Effector memory CD8-positive, alpha-beta T cell (primary cell): ENCODE measurements around the gene FYN.

Experiments
- ATAC-seq: fragments of 150-1000 bp; cut with Tn5 transposase; replicated peaks from 2 replicates; pipeline ENCODE4 v1.10.0; 2021; ENCODE audit warnings: mild to moderate bottlenecking, moderate library complexity
- DNase-seq, 3 experiments: peaks; one replicate each; pipeline ENCODE4 v3.0.0; 2021
- H3K27ac Mint-ChIP-seq, 2 donors: one replicate each; pipeline ENCODE4 v1.8.0; 2022; ENCODE audit warnings: mild to moderate bottlenecking in 2 of 2, mixed read lengths in 2 of 2, moderate library complexity in 2 of 2
- H3K27me3 Mint-ChIP-seq, 2 donors: one replicate each; pipeline ENCODE4 v1.8.0; 2022; ENCODE audit warnings: mixed read lengths in 2 of 2
- H3K36me3 Mint-ChIP-seq: one replicate; pipeline ENCODE4 v1.8.0; 2022; ENCODE audit warnings: mild to moderate bottlenecking, moderate library complexity, mixed read lengths; ENCODE audit not compliant: insufficient read depth
- H3K4me1 Mint-ChIP-seq, 2 donors: one replicate each; pipeline ENCODE4 v1.8.0; 2022; ENCODE audit warnings: low read depth in 2 of 2, mixed read lengths in 2 of 2
- H3K4me3 Mint-ChIP-seq, 2 donors: one replicate each; pipeline ENCODE4 v1.8.0; 2022; ENCODE audit warnings: mild to moderate bottlenecking in 2 of 2, mixed read lengths in 2 of 2, moderate library complexity in 2 of 2
- H3K9me3 Mint-ChIP-seq, 2 donors: one replicate each; pipeline ENCODE4 v1.8.0; 2022; ENCODE audit warnings: mixed read lengths in 2 of 2

Gene FYN

GRCh38 chr6:111615916-111616612 lies 257.2 kb downstream of the FYN start:
- Mint-ChIP-seq H3K36me3 (no peaks in the 10 kb centered on the region), H3K27ac (no peak overlapping the region), H3K4me3 (no peak overlapping the region), H3K4me1 (no peaks in the 10 kb centered on the region), H3K27me3 (peaks cover 24 to 47% of the 10 kb centered on the region in 2 donors), H3K9me3 (no peaks in the 10 kb centered on the region)
- no peak for DNase-seq
- ATAC-seq = no peak

GRCh38 chr6:111614833-111615582 lies 258.2 kb downstream of the FYN start:
- no peak overlapping the region for H3K4me3 Mint-ChIP-seq
- H3K36me3 Mint-ChIP-seq = no peaks in the 10 kb centered on the region
- ATAC-seq = no peak
- H3K4me1 Mint-ChIP-seq = no peaks in the 10 kb centered on the region
- no peak for DNase-seq
- H3K9me3 Mint-ChIP-seq = no peaks in the 10 kb centered on the region
- no peak overlapping the region for H3K27ac Mint-ChIP-seq
- H3K27me3 Mint-ChIP-seq = peaks cover 17 to 47% of the 10 kb centered on the region in 2 donors

GRCh38 chr6:111612379-111612778 lies 260.9 kb downstream of the FYN start:
- Mint-ChIP-seq H3K4me1 (no peaks in the 10 kb centered on the region), H3K27me3 (peaks cover 17 to 41% of the 10 kb centered on the region in 2 donors), H3K27ac (no peak overlapping the region), H3K36me3 (no peaks in the 10 kb centered on the region), H3K4me3 (no peak overlapping the region), H3K9me3 (no peaks in the 10 kb centered on the region)
- ATAC-seq (no peak), DNase-seq (no peak)

- Mint-ChIP-seq H3K9me3 (no peaks in the 10 kb centered on the region), H3K4me3 (no peak overlapping the region), H3K4me1 (peaks cover 3 to 8% of the 10 kb centered on the region in 2 donors), H3K27me3 (peaks cover 15 to 36% of the 10 kb centered on the region in 2 donors), H3K27ac (no peak overlapping the region), H3K36me3 (no peaks in the 10 kb centered on the region)
- ATAC-seq = no peak
- no peak for DNase-seq
These were observed 262.6 kb downstream of the FYN start for GRCh38 chr6:111610548-111611172.
